SU-DHL-6 (cell line): Measurements from ENCODE around the gene ARHGEF1.
A peak's percentile ranks its signal among the peaks of the same experiment; 100 is the strongest.

ENCODE experiments used
- H2AFZ ChIP-seq: fragments of 200-600 bp; sonication (generic); 2 replicates; pipeline ENCODE4 v1.6.1; 2014; ENCODE audit warnings: low read depth, mild to moderate bottlenecking, moderate library complexity, mixed read lengths, antibody characterized with exemption, low read length; ENCODE audit not compliant: severe bottlenecking
- H3F3A ChIP-seq: fragments of 200-600 bp; shearing (Covaris generic); 2 replicates; pipeline ENCODE4 v1.6.0; 2016; ENCODE audit warnings: antibody characterized with exemption, mild to moderate bottlenecking; ENCODE audit not compliant: insufficient read depth
- H3K27ac ChIP-seq: fragments of 200-600 bp; sonication (generic); 2 replicates; pipeline ENCODE4 v1.5.1; 2016; ENCODE audit warnings: low read depth, mild to moderate bottlenecking, low read length, moderate library complexity, mixed read lengths
- H3K27me3 ChIP-seq: fragments of 200-600 bp; sonication (generic), shearing (Covaris generic); 2 replicates; pipeline ENCODE4 v1.6.0; 2014; ENCODE audit warnings: mild to moderate bottlenecking, low read length
- H3K36me3 ChIP-seq: fragments of 200-600 bp; sonication (generic); 2 replicates; pipeline ENCODE4 v1.6.1; 2014; ENCODE audit warnings: mild to moderate bottlenecking, low read length, mixed read lengths
- H3K4me2 ChIP-seq: fragments of 300-600, 200-600 bp; shearing (Covaris generic), sonication (generic); 2 replicates; pipeline ENCODE4 v1.6.0; 2014; ENCODE audit warnings: low read length, low read depth, mild to moderate bottlenecking; ENCODE audit not compliant: poor library complexity, severe bottlenecking
- H3K4me3 ChIP-seq: fragments of 200-600 bp; sonication (generic); 2 replicates; pipeline ENCODE4 v1.5.1; 2014; ENCODE audit warnings: antibody characterized with exemption, low read length, mild to moderate bottlenecking, mixed read lengths; ENCODE audit not compliant: insufficient read depth, poor library complexity, severe bottlenecking
- H3K79me2 ChIP-seq: fragments of 200-600 bp; sonication (generic); 2 replicates; pipeline ENCODE4 v1.6.1; 2014; ENCODE audit warnings: mild to moderate bottlenecking, low read length, moderate library complexity; ENCODE audit not compliant: insufficient read depth
- H3K9ac ChIP-seq: fragments of 200-600 bp; sonication (generic); 2 replicates; pipeline ENCODE4 v1.7.0; 2014; ENCODE audit warnings: mild to moderate bottlenecking, low read length
- H3K9me2 ChIP-seq: fragments of 200-600 bp; sonication (generic); replicated peaks from 2 replicates; pipeline ENCODE4 v1.6.1; 2014; ENCODE audit warnings: low read length; ENCODE audit not compliant: insufficient read depth
- H3K9me3 ChIP-seq: fragments of 200-600 bp; sonication (generic); 2 replicates; pipeline ENCODE4 v1.6.1; 2014; ENCODE audit warnings: low read length, mixed read lengths; ENCODE audit not compliant: insufficient read depth
- H4K20me1 ChIP-seq: fragments of 200-600 bp; sonication (generic); 2 replicates; pipeline ENCODE4 v1.6.1; 2014; ENCODE audit warnings: low read depth, mild to moderate bottlenecking, antibody characterized with exemption, low read length, moderate library complexity, mixed read lengths
- CTCF ChIP-seq: fragments of 200-600 bp; sonication (generic); IDR thresholded peaks from one replicate; pipeline ENCODE4 v1.5.1; 2017; ENCODE audit warnings: antibody characterized with exemption, mild to moderate bottlenecking, low read length, moderate library complexity; ENCODE audit not compliant: insufficient read depth, poor library complexity, severe bottlenecking
- EZH2phosphoT487 ChIP-seq: fragments of 200-600 bp; sonication (generic), shearing (Covaris generic); conservative IDR thresholded peaks from 2 replicates; pipeline ENCODE4 v1.6.1; 2018; ENCODE audit warnings: mild to moderate bottlenecking, antibody characterized with exemption, low read length, moderate library complexity, mixed read lengths

Gene ARHGEF1

DNA sequence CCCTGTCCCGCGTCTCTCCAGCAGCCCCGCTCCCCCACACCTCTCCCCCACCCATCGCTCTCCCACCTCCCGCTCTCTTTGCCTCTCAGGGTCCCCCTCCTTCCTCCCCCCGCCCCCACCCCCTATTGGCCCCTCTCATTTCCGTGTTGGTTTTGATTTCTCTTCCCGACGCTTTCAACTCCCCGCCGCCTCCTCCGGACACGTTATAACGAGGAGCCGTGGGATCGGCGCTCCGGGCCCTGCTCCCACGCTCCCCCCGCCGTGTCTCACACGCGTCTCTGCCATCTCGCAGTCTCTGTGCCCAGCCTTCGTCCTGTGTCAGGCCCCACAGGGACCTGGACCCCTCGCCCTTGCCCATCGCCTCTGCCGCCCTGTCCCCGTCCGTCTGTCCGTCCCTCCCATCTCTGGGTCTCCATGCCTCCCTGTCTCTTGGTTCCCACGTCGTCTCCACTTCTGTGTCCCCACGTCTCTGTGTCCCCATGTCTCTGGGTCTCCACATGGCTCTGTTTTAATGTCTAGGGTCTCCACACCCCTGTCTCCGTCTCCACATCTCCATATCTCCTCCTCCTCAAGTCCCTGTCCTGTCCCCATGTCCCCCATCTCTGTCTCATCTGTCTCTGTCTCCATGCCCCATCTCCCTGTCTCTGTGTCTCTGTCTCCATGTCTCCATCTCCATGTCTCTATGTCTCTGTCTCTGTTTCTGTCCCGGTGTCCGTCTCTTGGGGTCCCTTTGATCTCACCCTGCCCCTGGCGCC, 32.2 kb downstream of the ARHGEF1 start:
- Histone ChIP-seq H3K9me2 (no peaks in the 10 kb centered on the region), H3K27me3 (no peaks in the 10 kb centered on the region), H3F3A (peaks cover 48% of the 10 kb centered on the region), H3K4me2 (peak overlapping the region; percentile 98), H3K4me3 (peak overlapping the region; percentile 73), H2AFZ (no peak overlapping the region), H3K36me3 (no peaks in the 10 kb centered on the region), H3K27ac (peak overlapping the region; percentile 99), H3K79me2 (peaks cover 53% of the 10 kb centered on the region), H3K9me3 (no peaks in the 10 kb centered on the region), H4K20me1 (no peaks in the 10 kb centered on the region), H3K9ac (peak overlapping the region; percentile 100)
- TF ChIP-seq EZH2phosphoT487 = no peak
- no peak for TF ChIP-seq CTCF

- no peak overlapping the region for H2AFZ ChIP-seq
- H3F3A ChIP-seq = peaks cover 41% of the 10 kb centered on the region
- H3K36me3 ChIP-seq = no peaks in the 10 kb centered on the region
- TF ChIP-seq CTCF (no peak), EZH2phosphoT487 (no peak)
- no peaks in the 10 kb centered on the region for H3K9me3 ChIP-seq
- H3K9me2 ChIP-seq = no peaks in the 10 kb centered on the region
- peak overlapping the region; percentile 99 for H3K27ac ChIP-seq
- peak overlapping the region; percentile 73 for H3K4me3 ChIP-seq
- H3K4me2 ChIP-seq = peak overlapping the region; percentile 98
- peaks cover 53% of the 10 kb centered on the region for H3K79me2 ChIP-seq
- no peaks in the 10 kb centered on the region for H4K20me1 ChIP-seq
- H3K27me3 ChIP-seq = no peaks in the 10 kb centered on the region
- peak overlapping the region; percentile 100 for H3K9ac ChIP-seq
Measured at GRCh38 chr19:41915776-41916414, 32.9 kb downstream of the ARHGEF1 start.

GRCh38 chr19:41917676-41918075, 34.7 kb downstream of the ARHGEF1 start:
- Histone ChIP-seq H3K79me2 (peaks cover 47% of the 10 kb centered on the region), H3K4me3 (peak overlapping the region; percentile 14), H3K9me2 (no peaks in the 10 kb centered on the region), H3K27me3 (no peaks in the 10 kb centered on the region), H3K9ac (peak overlapping the region; percentile 100; the same call in 1 of the 2 replicates), H2AFZ (no peak overlapping the region), H3K9me3 (no peaks in the 10 kb centered on the region), H3F3A (peaks cover 23% of the 10 kb centered on the region), H3K36me3 (no peaks in the 10 kb centered on the region), H3K27ac (peak overlapping the region; percentile 99), H3K4me2 (peak overlapping the region; percentile 98), H4K20me1 (no peaks in the 10 kb centered on the region)
- TF ChIP-seq EZH2phosphoT487 (no peak), CTCF (no peak)
